Urothelium cell line (cell line): ENCODE results near the gene ERICH4.
"Not testable (repeated sequence)": the region's sequence is repeated elsewhere in the genome, so short reads cannot be mapped to it uniquely, and the experiment has no call there.

Experiments
- DNase-seq: peaks from one replicate; pipeline ENCODE4 v3.0.0; 2011; ENCODE audit warnings: low spot score, mixed read lengths
- FAIRE-seq: peaks from 2 replicates; lab custom pipeline; 2011; peaks lifted over from hg19 to GRCh38; lab: Jason Lieb, UNC

Gene ERICH4

DNA sequence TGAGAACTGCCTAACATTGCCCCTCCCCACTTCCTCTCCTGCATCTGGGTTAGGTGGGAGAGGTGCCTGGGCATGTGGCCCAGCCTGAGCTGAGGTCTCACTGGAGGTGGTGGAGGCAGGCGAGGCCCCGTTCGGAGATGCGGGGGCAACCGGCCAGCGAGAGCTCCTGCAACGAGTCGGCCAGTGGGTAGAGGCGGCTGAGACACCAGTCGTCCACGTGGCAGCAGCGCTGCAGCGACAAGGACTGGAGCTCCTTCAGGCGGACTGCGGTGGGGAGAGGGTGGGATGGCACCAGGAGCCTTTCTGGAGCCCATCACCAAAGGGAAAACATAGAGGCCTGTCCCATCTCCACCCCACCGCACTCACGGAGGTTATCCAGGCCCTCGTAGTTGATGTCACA lies 9.8 kb upstream of the ERICH4 start:
- DNase-seq = no peak
- no peak for FAIRE-seq

DNA sequence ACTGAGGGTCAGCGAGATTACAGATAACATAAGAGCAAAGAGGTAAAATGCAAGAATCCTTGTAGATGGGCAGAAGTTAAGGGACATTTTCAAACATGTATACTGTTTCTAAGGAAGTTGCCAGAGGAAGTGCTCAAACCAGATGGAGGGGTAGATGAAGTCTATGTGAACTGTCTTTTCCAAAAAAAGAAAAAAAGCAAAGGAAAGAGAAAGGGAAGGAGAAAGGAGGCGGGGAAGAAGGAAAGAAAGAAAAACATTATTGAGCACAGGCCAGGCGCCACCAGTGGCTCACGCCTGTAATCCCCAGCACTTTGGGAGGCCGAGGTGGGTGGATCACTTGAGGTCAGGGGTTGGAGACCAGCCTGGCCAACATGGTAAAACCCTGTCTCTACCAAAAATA lies 8.5 kb upstream of the ERICH4 start:
- no peak for DNase-seq
- no peak for FAIRE-seq

DNA sequence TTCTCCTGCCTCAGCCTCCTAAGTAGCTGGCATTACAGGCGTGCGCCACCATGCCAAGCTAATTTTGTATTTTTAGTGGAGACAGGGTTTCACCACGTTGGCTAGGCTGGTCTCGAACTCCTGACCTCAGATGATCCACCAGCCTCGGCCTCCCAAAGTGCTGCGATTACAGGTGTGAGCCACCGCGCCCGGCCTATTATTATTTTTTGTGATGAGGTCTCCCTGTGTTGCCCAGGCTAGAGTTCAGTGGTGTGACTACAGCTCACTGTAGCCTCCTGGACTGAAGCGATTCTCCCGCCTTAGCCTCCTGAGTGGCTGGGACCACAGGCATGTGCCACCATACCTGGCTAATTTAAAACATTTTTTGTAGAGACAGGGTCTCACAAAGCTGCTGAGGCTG lies 7.6 kb upstream of the ERICH4 start:
- not testable (repeated sequence) for FAIRE-seq, DNase-seq

DNA sequence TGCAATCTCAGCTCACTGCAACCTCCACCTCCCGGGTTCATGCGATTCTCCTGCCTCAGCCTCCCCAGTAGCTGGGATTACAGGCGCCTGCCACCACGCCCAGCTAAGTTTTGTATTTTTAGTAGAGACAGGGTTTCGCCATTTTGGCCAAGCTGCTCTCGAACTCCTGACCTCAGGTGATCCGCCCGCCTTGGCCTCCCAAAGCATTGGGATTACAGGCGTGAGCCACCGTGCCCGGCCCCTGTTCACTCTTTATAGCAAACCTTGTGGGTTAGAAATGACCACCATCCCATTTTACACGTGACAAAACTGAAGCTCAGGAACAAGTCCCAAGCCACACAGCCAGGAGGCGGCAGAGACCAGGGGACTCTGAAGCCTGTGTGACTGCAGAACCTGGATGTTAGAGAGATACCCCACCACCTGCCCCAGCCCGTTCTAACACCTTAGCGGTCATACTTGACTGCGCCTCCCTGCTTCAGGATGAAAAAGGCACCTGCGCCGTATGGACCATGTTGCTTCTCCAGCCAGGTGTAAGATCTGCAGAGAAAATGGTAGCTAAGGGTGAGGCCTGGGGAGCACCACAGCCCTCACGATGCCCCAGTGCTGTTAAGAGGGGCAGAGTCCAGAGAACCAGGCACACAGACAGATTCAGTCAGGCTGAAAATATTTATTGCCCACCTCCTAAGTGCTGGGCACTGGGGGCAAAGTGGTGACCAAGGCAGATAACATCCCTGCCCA lies 6.9 kb upstream of the ERICH4 start:
- FAIRE-seq (no peak), DNase-seq (no peak)

DNA sequence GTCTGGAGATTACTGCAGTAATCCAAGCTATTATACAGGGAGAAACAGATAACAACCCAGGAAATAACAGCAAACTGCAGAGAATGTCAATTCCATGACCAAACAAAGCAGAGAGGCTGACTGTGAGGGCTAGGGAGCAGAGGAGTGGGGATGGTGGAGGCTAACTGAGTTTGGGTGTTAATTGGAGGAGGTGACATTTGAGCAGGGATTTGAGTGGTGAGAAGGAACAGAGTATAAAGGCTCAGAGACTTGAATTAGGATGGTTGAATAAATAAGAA lies 6.3 kb upstream of the ERICH4 start:
- no peak for DNase-seq
- FAIRE-seq = no peak

DNA sequence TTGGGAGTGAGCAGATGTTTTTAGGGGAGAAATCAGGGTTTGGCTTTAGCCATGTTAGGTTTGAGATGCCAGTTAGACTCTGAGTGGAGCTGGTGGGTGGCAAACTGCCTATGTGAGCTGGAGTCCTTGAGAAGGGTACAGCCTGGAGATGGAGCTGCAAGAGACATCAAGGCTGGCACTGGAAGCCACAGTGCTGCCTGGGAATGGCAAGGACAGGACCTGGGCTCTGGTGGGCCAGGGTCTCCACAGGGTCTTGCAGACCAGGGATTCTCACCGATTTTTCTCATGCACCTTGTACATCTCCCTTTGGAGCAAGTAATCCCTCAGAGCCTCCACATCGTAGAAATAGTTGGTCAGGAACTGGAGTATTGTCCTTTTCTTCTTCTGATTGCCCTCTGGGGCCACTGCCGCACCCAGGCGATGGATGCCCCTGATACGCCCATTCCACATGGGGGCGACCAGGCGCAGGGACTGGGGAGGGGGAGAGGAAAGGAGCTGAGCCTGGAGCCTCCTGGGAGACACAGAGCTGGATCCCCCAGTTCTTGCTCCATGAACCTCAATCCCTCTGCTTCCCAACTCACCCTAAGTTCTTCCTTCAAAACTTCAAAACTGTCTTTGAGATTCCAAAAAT lies 4.9 kb upstream of the ERICH4 start:
- no peak for FAIRE-seq
- no peak for DNase-seq

DNA sequence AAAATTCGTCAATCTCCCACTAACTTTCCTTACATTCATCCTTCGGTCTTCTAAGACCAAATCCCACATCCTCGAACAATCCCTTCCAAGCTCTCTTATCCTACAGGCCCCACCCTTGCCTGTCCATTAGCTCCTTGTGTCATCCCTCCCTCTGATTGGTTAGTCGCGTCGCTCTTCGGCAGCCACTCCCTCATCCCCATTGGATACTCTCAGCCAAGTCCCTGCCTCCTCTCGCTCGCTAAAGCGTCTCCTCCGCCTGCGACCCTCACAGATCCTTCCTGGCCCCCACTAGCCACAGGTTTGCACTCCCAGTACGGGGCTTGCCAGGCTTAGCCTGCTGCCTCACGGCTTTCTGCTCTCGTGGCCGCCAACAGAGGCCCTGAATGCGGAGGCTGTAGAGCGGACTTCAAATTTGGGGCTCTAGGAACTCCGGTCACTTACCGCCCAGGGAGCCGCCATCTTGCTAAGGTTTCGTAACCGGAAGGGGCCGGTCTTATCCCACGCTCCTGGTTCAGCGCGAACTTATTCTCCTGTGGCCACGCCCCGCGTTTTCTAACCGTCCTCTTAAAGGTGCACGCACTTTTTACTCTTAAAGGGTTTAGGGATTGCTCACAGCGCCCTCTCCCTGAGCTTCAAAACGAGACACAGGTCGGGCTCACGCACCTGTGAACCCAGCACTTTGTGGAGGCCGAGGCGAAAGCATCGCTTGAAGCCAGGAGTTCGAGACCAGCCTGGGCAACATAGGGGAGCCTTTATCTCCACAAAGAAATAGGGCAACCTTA lies 3.3 kb upstream of the ERICH4 start, which contains the start of gene DMAC2:
DMAC2 (minus strand) TSS at position 472 of the 782 bp plus-strand sequence; CDS start at position 459, 13 bp downstream.
- FAIRE-seq = peak; percentile 50

DNA sequence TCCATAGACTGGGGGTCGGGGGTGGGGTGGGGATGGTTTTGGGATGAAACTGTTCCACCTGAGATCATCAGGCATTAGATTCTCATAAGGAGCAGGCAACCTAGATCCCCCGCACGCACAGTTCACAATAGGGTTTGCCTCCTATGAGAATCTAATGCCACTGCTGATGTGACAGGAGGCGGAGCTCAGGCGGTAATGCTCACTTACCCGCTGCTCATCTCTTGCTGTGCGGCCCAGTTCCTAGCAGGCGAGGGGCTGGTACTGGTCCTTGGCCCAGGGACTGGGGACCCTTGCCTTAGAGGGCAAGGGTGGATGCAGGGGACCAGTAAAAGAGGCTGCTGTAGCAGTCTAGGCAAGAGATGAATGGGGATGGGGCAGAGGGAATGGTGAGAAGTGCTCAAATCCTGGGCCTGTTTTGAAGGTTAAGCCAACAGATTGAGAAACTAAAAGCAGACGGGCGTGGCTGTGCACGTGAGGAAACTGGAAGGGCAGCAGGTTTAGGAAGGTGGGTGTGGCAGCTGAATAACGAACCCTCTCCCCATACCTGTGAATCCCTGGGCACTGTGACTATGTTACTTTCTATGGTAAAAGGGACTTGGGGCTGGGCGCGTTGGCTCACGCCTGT lies 1.5 kb upstream of the ERICH4 start:
- DNase-seq = no peak
- FAIRE-seq = no peak

More for the DNA sequence above, 3.3 kb upstream of the ERICH4 start, which contains the start of gene DMAC2:
- peak; percentile 97 for DNase-seq

DNA sequence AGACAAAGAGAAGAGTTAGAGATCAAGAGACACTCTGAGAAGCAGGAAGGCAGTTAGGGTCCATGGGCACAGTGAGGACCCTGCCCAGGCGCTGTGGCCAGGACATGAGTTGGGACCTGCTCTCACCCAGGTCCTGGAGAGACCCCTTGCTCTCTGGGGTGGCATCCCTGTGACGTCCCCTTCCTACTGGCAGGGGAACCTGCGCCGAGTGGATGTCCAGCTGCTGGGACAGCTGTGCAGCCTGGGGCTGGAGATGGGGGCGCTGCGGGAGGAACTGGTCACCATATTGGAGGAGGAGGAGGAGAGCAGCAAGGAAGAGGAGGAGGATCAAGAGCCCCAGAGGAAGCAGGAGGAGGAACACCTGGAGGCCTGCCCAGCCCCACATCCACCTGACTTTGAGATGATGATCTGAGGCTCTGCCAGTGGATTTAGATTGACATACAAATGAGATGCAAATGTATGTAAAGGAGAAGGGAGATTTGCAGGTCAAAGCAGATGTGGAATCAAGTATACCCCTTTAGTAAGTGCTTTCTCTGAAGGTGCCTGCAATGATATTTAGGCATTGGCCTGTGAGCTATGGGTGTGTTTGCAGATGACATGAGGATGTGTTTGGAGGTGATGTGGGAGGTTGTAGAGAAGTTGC lies 978 bp downstream of the ERICH4 start:
- FAIRE-seq (no peak), DNase-seq (no peak)

DNA sequence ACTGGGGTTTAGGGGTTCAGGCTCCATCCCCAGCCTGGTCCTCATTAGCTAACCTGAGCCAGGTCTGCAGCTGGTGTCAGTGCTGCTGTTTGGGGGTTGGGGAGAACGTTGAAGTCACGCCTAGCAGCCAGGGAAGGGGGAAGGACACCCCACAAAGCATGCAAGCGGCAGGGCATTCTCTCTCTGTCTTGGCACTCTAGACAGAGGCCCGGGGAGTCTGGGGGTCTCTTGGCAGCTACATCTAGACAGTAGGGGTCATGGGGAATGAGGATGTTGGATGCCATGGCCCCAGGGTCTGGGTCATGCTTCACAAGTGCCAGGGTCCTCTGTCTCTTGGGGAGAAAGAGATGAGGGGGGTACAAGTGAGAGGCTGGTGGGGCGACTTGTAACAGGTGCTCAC lies 2.6 kb downstream of the ERICH4 start:
- DNase-seq (no peak), FAIRE-seq (no peak)

DNA sequence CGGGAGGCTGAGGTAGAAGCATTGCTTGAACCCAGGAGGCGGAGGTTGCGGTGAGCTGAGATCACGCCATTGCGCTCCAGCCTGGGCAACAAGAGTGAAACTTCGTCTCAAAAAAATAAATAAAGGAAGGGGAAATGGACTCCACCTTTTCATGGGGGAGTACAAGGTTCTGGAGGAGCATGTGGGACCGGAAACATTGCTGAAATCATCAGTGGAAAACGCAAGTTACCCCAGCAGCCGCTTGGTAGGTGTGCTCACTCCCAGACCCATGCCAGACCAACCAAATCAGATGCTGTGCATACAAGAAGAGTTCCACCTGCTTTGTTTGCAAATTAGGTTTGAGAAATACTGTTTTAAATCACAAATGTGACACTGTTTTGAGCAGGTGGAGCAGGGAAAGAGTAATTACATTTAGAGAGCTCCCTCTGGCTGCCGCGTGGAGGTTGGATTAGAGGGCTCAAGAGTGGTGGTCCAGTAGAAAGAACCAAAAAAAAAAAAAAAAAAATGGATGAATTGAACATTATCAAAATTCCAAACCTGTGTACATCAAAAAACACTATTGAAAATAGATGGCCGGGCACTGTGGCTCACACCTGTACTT lies 4.9 kb downstream of the ERICH4 start:
- FAIRE-seq (no peak), DNase-seq (no peak)

DNA sequence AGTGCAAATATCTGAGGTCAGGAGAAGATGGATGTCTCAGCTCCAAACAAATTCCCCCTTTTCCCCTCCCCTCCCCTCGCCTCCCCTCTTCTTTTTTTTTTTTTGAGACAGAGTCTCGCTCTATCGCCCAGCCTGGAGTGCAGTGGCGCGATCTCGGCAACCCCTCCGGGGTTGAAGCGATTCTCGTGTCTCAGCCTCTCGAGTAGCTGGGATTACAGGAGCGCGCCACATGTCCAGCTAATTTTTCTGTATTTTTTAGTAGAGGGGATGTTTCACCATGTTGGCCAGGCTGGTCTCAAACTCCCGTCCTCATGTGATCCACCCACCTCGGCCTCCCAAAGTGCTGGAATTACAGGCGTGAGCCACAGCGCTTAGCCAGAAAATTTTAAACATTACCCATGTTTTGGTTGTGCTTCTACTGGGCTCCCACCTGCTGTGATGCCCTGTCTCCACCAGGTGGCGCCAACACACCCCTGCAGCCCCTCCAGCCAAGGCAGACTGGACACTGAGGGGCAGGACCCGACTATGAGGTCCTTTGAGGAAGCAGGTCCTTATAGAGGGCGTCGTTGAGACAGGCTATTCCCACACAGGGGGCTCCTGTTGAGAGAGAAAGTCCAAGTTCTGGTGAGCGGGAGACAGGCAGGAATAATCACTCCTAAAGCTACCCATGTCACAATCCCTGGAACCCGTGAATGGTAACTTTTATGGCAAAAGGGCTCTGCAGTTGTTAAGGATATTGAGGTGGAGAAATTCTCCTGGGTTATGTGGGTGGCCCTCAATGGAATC lies 6.3 kb downstream of the ERICH4 start:
- peak; percentile 9 for FAIRE-seq
- peak; percentile 89 for DNase-seq

DNA sequence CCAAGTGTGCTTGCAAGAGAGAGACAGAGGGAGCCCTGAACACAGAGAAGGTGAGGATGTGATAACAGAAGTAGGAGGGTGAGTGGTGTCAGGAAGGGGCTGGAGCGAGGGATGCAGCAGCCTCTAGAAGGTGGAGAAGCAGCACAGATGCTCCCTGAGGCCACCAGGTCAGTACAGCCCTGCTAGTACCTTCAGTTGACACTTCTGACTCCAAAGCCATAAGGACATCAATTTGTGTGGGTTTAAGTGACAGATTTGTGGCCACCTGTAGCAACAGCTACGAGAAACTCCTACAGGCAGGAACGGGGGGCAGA lies 6.9 kb downstream of the ERICH4 start:
- FAIRE-seq = no peak
- DNase-seq = no peak

DNA sequence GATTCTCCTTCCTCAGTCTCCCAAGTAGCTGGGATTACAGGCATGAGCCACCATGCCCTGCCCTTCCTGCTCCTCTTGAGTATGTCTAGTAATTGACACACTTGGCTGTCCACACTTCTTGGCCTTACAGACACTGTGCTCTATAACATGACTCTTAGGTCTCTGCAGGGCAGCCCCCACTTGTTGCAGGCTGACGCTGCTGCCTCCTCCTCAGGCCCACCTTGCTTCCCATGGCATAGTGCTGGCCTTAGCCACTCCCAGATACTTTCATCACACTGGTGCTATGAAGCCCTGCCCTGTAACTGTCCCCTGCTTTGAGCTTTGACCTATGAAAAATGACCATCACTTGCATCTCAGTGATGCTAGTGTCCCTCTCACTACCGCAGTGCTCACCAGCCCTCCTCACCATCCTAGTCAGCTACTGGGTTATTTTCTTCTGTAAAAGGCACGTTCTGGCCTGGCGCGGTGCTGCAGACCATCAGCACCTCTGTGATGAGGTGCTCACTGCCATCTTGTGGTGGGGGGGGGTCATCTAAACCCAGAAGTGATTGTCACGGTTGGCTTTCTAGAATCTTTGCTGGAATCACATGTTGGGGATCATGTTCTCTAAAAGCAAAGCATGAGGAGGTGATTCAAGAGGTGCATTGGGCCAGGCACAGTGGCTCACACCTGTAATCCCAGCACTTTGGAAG lies 9.8 kb downstream of the ERICH4 start:
- FAIRE-seq (no peak), DNase-seq (no peak)

DNA sequence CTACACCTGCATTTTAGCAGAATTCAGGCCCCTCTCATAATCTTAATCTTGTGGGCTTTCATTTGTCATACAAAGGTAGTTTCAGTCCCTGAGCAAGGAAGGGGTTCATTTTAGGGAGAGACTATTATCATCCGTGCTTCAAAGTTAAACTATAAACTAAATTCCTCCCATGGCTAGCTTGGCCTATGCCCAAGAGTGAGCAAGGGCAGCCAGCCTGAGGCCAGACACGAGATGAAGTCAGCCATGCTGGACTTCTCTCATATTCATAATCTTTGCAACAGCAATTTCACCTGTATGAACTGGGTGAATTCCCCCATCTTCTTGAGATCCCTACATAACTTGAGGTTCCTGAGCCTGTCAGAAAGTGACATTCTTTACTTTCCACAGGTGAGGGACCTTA lies 13.0 kb downstream of the ERICH4 start:
- DNase-seq (no peak), FAIRE-seq (no peak)

DNA sequence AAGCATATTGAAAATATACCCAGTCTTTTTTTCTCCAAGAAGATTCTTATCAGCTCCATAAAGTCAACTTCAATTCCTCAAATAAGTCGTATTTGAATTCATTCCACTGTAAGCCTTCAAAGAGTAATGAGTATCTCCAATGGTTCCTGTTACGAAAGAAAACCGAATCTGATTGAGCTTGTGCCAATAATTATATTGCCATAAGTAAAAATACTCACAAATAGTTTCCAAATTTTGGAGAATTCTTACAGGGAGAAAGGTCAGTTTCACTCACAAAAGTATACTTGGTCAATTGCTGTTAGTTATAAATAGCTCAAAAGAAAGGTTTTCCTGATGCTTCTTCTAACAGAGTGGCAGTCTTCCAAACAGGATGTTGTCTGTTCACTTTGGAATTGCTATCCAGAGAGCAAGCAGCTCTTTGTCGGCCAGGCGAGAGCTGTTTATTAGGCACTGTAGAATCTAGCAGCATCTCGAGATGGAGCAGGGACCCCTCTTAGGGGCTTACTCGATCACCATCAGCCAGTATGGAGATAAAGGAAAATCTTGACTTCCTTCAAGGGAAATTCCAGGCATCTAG lies 13.5 kb downstream of the ERICH4 start:
- DNase-seq = no peak
- FAIRE-seq = no peak

DNA sequence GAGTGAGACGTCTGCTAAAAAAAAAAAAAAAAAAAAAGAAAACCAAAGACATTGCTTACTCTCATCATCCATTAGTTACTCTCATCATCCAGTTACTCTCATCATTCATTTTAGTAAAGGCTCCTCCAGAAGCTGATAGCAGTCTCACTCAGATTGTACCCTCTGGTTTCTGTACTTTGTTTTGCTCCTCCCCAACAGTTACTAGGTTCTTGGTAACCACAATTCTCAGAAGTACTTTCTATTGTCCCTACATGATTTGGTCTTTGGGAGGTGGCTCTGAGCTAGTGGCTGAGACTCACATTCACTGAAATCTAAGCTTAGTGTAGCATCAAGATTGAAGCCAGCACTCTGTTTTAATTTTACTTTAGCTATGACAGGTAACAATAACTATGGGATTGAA lies 14.3 kb downstream of the ERICH4 start:
- FAIRE-seq (no peak), DNase-seq (no peak)

DNA sequence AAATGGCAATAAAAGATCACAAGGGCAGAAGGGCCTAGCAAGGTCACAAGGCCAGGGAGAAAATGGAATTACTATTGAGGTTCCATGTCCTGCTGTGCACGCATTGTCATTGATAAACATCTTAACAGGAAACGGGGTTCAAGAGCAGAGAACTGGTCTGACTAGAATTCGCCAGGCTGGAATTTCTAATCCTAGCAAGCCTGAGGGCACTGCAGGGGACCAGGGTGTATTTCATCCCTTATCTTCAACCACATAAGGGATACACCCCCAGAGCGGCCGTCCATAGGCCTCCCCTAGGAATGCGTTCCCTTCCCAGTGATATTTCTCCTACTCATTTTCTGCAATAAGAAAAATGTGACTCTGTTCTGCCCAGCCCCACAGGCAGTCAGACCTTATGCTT lies 19.5 kb downstream of the ERICH4 start:
- FAIRE-seq = no peak
- no peak for DNase-seq
